Measurements from ENCODE around the gene BACE2.
"Not testable (repeated sequence)": the region's sequence is repeated elsewhere in the genome, so short reads cannot be mapped to it uniquely, and the experiment has no call there.

BACE2 gene

DNA sequence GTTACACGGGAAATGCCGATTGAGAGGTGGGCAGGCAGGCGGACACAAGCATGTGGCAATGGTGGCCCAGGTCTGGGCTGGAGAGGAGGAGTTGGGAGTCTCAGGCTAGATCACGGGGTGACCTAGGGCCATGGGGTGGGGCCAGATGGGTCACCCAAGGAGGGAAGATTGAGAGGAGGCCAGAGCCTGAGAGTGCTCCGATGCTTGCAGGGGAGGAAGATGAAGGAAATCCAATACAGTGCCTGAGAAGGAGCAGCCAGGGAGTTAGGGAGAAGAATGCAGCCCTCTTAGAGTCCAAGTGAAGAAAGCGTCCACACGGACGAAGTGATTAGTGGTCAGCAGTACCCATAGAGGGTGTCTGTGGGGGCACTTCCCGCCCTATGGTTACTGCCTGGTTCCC is 87.2 kb downstream of the BACE2 start:
- Mint-ChIP-seq H3K27ac (no peak overlapping the region), H3K9me3 (peaks cover 7% of the 10 kb centered on the region)

DNA sequence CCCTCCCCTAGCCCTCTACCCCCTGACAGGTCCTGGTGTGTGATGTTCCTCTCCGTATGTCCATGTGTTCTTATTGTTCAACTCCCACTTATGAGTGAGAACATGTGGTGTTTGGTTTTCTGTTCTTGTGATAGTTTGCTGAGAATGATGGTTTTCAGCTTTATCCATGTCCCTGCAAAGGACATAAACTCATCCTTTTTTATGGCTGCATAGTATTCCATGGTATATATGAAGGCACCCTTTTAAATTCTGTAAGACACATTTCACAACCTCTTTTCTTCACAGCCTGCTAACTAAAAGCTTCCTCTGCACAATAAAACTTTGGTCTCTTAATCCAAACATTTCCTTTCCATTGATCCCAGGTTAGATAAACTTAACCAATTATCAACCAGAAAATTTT is 88.3 kb downstream of the BACE2 start:
- H3K9me3 Mint-ChIP-seq; H3K36me3 Mint-ChIP-seq (ENCODE audit: low read depth); intact Hi-C loops (cut with micrococcal nuclease); H3K4me1 Mint-ChIP-seq (ENCODE audit: low read depth); H3K27ac Mint-ChIP-seq; H3K27me3 Mint-ChIP-seq; H3K4me3 Mint-ChIP-seq: not testable (repeated sequence)

More for the DNA sequence above, 87.2 kb downstream of the BACE2 start:
- intact Hi-C loops (cut with micrococcal nuclease): no loop called here
- H3K36me3 Mint-ChIP-seq (ENCODE audit: low read depth): no peaks in the 10 kb centered on the region
- H3K27me3 Mint-ChIP-seq: peaks cover 1% of the 10 kb centered on the region
- H3K4me1 Mint-ChIP-seq (ENCODE audit: low read depth): no peaks in the 10 kb centered on the region
- H3K4me3 Mint-ChIP-seq: no peak overlapping the region

DNA sequence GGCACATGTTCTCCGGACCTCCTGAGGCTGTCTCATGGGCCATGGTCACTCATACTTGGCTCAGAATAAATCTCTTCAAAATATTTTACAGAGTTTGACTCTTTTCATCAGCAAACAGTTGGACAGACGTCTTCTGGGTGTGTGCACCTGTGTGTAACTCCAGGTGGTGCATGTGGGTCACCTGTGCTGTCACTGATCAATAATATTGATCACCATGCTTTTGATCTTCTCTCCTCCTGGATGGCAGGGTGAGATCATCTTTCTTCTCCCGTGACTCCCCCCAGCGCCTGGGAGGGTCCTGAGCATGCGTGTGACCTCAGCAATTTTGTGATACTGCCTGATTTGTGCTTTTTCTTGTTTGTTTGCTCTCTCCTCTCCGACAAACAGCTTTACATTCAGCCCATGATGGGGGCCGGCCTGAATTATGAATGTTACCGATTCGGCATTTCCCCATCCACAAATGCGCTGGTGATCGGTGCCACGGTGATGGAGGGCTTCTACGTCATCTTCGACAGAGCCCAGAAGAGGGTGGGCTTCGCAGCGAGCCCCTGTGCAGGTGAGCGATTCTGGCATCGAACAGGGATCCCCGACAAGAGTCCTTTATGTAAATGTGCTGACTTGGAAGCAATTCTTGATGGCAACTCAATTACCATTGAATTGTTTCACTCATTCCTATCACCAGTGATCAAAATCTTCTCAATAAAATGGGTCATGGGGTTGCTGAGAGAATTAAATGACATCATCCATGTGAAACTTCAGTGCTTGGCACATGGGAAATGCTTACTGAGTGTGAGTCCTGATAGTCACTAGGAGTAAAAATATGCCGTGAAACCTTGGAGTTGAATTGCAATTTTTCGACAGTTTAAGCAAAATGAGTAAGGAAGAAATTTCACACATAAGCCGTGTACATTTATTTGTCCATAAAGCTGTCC is 89.1 kb downstream of the BACE2 start:
- Mint-ChIP-seq H3K9me3 (peaks cover 7% of the 10 kb centered on the region), H3K27me3 (peaks cover 1% of the 10 kb centered on the region)

DNA sequence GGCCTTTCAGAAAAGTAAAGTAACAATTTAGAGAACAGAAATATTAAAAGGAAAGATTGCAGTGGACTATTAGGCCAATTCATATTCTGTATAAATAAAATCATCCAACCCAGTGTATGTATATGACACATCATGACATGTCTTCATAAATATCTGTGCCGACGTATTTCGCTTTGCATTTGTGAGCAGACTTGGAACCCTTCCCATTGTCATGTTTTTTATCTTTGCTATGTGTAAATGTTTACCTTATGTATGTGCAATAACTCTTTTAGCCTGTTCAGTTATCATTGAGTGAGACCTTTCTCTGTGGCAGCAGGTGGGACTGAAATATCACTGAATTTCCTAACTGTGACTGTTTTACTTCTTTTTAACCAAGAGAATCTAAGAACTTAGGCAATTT is 90.7 kb downstream of the BACE2 start:
- no peaks in the 10 kb centered on the region for H3K36me3 Mint-ChIP-seq (ENCODE audit: low read depth)
- no peak overlapping the region for H3K27ac Mint-ChIP-seq
- H3K4me1 Mint-ChIP-seq (ENCODE audit: low read depth): no peaks in the 10 kb centered on the region
- H3K9me3 Mint-ChIP-seq: peaks cover 7% of the 10 kb centered on the region
- peaks cover 1% of the 10 kb centered on the region for H3K27me3 Mint-ChIP-seq
- no peak overlapping the region for H3K4me3 Mint-ChIP-seq
- intact Hi-C loops (cut with micrococcal nuclease): no loop called here

More for the DNA sequence above, 89.1 kb downstream of the BACE2 start:
- intact Hi-C loops (cut with micrococcal nuclease): no loop called here
- H3K27ac Mint-ChIP-seq: no peak overlapping the region
- H3K4me1 Mint-ChIP-seq (ENCODE audit: low read depth): no peaks in the 10 kb centered on the region
- H3K36me3 Mint-ChIP-seq (ENCODE audit: low read depth): no peaks in the 10 kb centered on the region
- H3K4me3 Mint-ChIP-seq: no peak overlapping the region

DNA sequence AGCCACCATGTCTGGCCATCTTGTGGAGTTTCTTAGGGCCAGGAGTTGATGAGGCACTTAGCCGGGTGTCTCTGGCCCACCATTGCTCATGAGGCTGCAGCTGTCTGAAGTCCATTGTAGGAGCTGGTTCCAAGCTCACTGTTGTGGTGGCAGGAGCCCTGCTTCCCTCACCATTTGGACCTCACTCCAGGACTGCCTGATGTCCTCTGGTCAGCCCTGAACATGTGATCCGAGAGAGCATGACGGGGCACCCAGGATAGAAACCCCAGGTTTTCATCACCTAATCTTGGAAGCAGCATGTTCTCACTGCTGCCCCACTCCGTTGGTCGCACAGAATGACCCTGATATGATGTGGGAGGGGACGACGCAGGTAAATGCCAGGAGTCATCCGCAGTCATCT is 92.5 kb downstream of the BACE2 start:
- Mint-ChIP-seq H3K4me3 (no peak overlapping the region), H3K4me1 (ENCODE audit: low read depth) (no peaks in the 10 kb centered on the region), H3K27me3 (no peaks in the 10 kb centered on the region), H3K9me3 (peaks cover 17% of the 10 kb centered on the region), H3K27ac (no peak overlapping the region), H3K36me3 (ENCODE audit: low read depth) (no peaks in the 10 kb centered on the region)
- intact Hi-C loops (cut with micrococcal nuclease): no loop called here

DNA sequence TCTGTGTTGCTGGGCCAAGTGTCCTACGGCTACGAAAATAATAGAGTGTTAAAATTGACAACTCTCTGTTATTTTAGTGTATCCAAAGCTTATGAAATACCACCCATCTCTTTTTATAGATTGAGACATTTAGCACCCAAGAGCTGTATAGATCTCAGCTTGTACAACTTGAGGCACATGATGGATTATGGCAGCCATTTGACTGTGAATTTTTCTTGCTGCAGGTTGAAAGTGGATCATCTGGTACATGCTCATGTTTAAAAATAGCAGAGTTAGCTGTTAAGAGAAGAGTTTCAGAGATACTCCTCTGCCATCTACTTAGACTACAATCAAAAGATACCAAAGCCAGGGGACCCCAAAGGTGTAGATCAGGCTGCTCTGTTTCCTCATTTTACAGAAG is 99.4 kb downstream of the BACE2 start:
- H3K4me1 Mint-ChIP-seq (ENCODE audit: low read depth): no peaks in the 10 kb centered on the region
- no peak overlapping the region for H3K4me3 Mint-ChIP-seq
- peaks cover 21% of the 10 kb centered on the region for H3K9me3 Mint-ChIP-seq
- intact Hi-C loops (cut with micrococcal nuclease): no loop called here
- H3K27me3 Mint-ChIP-seq: no peaks in the 10 kb centered on the region
- H3K27ac Mint-ChIP-seq: no peak overlapping the region
- H3K36me3 Mint-ChIP-seq (ENCODE audit: low read depth): no peaks in the 10 kb centered on the region

DNA sequence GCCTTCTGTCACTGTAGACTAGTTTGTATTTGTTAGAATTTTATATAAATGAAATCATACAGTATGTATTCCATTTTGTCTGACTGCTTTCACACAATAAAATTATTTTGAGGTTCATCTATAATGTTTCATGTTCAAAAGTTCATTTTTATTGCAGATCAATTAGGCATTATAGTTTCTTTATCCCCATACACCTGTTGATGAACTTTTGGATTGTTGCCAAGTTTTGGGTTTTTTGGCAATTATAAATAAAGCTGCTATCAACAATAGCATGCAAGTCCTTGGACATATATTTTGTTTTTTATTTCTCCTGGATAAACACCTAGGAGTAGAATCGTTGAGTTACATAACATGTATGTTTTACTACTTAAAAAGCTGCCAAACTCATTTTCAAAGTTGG is 101.6 kb downstream of the BACE2 start:
- Mint-ChIP-seq H3K4me1 (ENCODE audit: low read depth) (no peaks in the 10 kb centered on the region), H3K27ac (no peak overlapping the region), H3K9me3 (peaks cover 25% of the 10 kb centered on the region), H3K4me3 (no peak overlapping the region), H3K36me3 (ENCODE audit: low read depth) (no peaks in the 10 kb centered on the region), H3K27me3 (peaks cover 1% of the 10 kb centered on the region)
- intact Hi-C loops (cut with micrococcal nuclease): no loop called here

DNA sequence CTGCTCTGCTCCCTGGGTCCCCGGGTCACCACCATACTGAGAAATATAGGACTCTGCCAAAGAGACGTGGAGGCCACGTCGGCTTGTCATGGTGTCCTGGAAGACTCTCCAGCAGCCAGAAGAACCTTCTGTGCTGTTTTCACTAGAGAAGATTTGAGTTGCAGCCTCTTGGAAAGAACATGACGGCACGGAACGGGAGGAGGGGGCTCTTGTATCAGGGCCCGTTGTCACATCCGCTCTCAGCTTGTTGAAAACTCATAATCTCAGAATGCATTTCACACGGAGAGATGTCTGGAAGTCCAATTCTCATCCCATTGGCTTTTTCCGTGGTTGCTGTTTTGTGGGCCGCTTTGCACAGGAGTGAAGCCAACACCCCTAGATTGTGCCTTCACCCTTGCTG is 109.2 kb downstream of the BACE2 start:
- H3K9me3 Mint-ChIP-seq: peaks cover 14% of the 10 kb centered on the region

DNA sequence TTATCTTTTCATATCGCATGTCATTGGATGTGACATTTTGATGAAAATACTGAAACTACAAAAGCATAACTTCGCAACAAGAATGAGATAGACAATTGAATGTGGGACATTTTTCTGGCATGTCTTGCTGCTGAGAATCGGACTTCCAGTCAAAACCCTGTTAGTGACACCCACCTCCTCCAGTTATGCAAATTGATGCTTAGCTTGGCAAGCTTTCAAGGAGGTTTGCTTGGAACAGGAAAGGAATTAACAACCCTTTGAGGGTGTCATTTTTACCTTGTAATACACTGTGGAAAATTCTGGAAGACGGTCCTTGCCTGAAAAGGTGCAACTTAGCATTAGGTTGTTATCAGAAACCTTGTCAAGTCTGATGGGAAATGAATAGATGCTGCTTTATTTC is 109.9 kb downstream of the BACE2 start:
- Mint-ChIP-seq H3K36me3 (ENCODE audit: low read depth) (no peaks in the 10 kb centered on the region), H3K9me3 (peaks cover 8% of the 10 kb centered on the region), H3K27ac (no peak overlapping the region), H3K27me3 (peaks cover 9% of the 10 kb centered on the region), H3K4me1 (ENCODE audit: low read depth) (no peaks in the 10 kb centered on the region), H3K4me3 (no peak overlapping the region)
- intact Hi-C loops (cut with micrococcal nuclease): no loop called here

More for the DNA sequence above, 109.2 kb downstream of the BACE2 start:
- Mint-ChIP-seq H3K36me3 (ENCODE audit: low read depth) (no peaks in the 10 kb centered on the region), H3K4me3 (no peak overlapping the region), H3K4me1 (ENCODE audit: low read depth) (no peaks in the 10 kb centered on the region), H3K27ac (no peak overlapping the region), H3K27me3 (peaks cover 5% of the 10 kb centered on the region)
- intact Hi-C loops (cut with micrococcal nuclease): no loop called here

DNA sequence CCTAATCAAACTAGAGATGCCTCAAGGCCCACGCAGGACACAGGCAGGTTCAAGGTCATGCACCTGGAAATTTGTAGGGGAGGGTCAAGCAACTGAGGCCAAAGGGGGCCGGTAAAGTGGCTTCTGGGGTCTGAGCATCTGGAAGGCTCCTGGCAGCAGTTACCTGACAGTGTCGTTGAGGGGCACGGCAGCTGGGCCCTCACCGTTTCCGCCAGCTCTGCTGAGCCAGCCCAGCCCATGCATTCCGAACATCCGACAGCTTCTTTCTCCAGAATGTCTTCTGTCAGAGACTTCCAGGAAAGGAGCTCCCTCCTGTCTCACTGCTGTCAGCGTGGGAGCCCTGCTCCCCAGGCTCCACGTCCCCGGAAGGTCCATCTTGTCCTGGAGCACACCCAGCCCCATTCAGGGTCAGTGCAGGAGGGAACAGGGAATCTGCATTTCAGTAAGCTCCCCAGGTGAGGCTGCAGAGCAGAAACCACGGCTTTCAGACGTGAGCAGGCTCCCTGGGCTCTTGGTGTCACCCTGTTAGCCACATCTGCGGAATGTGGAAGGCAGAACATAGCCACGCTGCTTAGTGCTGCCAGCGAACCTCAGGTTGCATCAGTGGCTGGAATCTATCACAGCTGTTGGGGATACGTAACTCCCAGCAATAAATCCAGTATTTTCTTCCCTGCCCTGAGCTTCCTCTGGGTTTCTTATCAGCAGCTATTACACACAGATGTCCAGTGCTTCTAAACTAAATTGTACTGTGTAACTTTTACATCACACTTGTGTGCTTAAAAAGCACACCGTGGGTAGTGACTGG is 112.4 kb downstream of the BACE2 start:
- H3K9me3 Mint-ChIP-seq: no peaks in the 10 kb centered on the region
- no peak overlapping the region for H3K27ac Mint-ChIP-seq
- no peaks in the 10 kb centered on the region for H3K36me3 Mint-ChIP-seq (ENCODE audit: low read depth)
- H3K4me1 Mint-ChIP-seq (ENCODE audit: low read depth): no peaks in the 10 kb centered on the region
- peaks cover 17% of the 10 kb centered on the region for H3K27me3 Mint-ChIP-seq
- intact Hi-C loops (cut with micrococcal nuclease): loop anchor here (5.0 kb wide), 1 partner anchor 332 kb away; no protein-coding TSS in a partner anchor
- no peak overlapping the region for H3K4me3 Mint-ChIP-seq

DNA sequence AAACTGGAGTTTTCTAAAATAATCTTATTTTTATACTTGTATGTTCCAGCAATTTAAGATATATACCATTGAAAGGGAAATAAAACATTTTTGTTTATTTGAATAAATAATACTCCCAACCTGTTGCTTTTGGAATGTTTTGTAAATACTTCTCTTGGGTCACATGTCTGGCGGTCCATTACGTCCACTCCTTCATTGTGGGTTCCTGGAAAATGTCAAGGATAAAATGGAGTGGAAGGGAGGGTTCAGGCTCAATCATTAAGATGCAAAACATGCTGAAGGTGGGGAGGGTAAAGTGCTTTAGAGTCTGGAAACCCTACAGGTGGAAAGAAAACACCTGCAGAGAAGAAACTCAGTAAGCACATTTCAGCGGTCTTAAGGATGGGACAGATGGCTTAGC is 114.5 kb downstream of the BACE2 start:
- no peak overlapping the region for H3K27ac Mint-ChIP-seq
- intact Hi-C loops (cut with micrococcal nuclease): loop anchor here (5.0 kb wide), 1 partner anchor 330 kb away; no protein-coding TSS in a partner anchor
- no peak overlapping the region for H3K4me3 Mint-ChIP-seq
- H3K27me3 Mint-ChIP-seq: peaks cover 17% of the 10 kb centered on the region
- H3K4me1 Mint-ChIP-seq (ENCODE audit: low read depth): no peaks in the 10 kb centered on the region
- no peaks in the 10 kb centered on the region for H3K9me3 Mint-ChIP-seq
- H3K36me3 Mint-ChIP-seq (ENCODE audit: low read depth): no peaks in the 10 kb centered on the region

DNA sequence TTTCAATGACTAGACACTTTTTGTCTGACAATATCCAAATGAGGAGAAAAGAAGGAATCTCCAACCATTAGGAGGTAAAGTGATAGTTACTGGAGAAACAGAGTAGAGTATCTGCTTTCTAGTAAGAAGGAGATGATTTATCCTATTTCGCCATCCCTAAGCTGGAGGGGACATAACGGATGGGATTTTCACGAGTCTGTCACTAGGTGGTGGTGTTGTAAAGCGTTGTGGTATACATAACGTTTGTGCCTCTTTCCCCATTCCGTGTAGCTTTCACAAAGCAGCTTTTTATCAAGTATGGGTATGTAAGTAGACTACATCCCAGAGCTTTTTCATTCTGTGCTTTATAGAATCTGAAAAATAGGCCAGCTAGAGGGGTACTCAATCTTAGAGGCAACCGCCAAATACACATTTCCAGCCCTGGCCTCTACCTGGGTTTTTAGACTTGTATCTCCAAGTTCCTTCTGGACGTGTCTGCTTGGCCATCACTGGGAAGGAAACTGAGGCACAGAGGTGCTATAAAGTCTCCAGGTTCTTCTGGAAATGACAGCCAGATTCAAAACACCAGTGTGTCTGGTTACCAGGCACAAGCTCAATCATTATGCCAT is 115.4 kb downstream of the BACE2 start:
- no peak overlapping the region for H3K4me3 Mint-ChIP-seq
- H3K9me3 Mint-ChIP-seq: no peaks in the 10 kb centered on the region
- H3K4me1 Mint-ChIP-seq (ENCODE audit: low read depth): no peaks in the 10 kb centered on the region
- intact Hi-C loops (cut with micrococcal nuclease): loop anchor here (1.0 to 5.0 kb wide), 2 partner anchors 177 to 329 kb away; no protein-coding TSS in a partner anchor
- peaks cover 17% of the 10 kb centered on the region for H3K27me3 Mint-ChIP-seq
- H3K36me3 Mint-ChIP-seq (ENCODE audit: low read depth): no peaks in the 10 kb centered on the region
- H3K27ac Mint-ChIP-seq: no peak overlapping the region

DNA sequence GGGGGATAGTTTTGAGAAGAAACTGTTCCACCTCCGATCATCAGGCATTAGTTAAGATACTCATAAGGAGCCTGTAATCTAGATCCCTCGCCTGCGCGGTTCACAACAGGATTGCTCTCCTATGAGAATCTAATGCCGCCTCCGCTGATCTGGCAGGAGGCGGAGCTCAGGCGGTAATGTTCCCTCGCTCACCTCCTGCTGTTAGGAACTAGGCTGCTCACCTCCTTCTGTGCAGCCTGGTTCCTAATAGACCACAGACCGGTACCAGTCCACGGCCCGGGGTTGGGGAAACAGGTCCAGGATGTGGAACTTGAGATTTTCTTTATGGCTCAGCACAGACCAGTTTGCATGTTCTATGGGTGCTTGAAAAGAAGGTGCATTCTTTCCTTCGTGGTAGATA is 121.5 kb downstream of the BACE2 start:
- Mint-ChIP-seq H3K4me3 (no peak overlapping the region), H3K27ac (no peak overlapping the region), H3K27me3 (peaks cover 37% of the 10 kb centered on the region), H3K9me3 (no peaks in the 10 kb centered on the region), H3K4me1 (ENCODE audit: low read depth) (no peaks in the 10 kb centered on the region), H3K36me3 (ENCODE audit: low read depth) (no peaks in the 10 kb centered on the region)
- intact Hi-C loops (cut with micrococcal nuclease): no loop called here
